SU-DHL-6 (cell line): ENCODE measurements around the gene DOCK6.

ENCODE experiments used
- H2AFZ ChIP-seq: fragments of 200-600 bp; sonication (generic); 2 replicates; pipeline ENCODE4 v1.6.1; 2014; ENCODE audit warnings: low read depth, mild to moderate bottlenecking, moderate library complexity, mixed read lengths, antibody characterized with exemption, low read length; ENCODE audit not compliant: severe bottlenecking
- H3F3A ChIP-seq: fragments of 200-600 bp; shearing (Covaris generic); 2 replicates; pipeline ENCODE4 v1.6.0; 2016; ENCODE audit warnings: antibody characterized with exemption, mild to moderate bottlenecking; ENCODE audit not compliant: insufficient read depth
- H3K27ac ChIP-seq: fragments of 200-600 bp; sonication (generic); 2 replicates; pipeline ENCODE4 v1.5.1; 2016; ENCODE audit warnings: low read depth, mild to moderate bottlenecking, low read length, moderate library complexity, mixed read lengths
- H3K27me3 ChIP-seq: fragments of 200-600 bp; sonication (generic), shearing (Covaris generic); 2 replicates; pipeline ENCODE4 v1.6.0; 2014; ENCODE audit warnings: mild to moderate bottlenecking, low read length
- H3K36me3 ChIP-seq: fragments of 200-600 bp; sonication (generic); 2 replicates; pipeline ENCODE4 v1.6.1; 2014; ENCODE audit warnings: mild to moderate bottlenecking, low read length, mixed read lengths
- H3K4me2 ChIP-seq: fragments of 300-600, 200-600 bp; shearing (Covaris generic), sonication (generic); 2 replicates; pipeline ENCODE4 v1.6.0; 2014; ENCODE audit warnings: low read length, low read depth, mild to moderate bottlenecking; ENCODE audit not compliant: poor library complexity, severe bottlenecking
- H3K4me3 ChIP-seq: fragments of 200-600 bp; sonication (generic); 2 replicates; pipeline ENCODE4 v1.5.1; 2014; ENCODE audit warnings: antibody characterized with exemption, low read length, mild to moderate bottlenecking, mixed read lengths; ENCODE audit not compliant: insufficient read depth, poor library complexity, severe bottlenecking
- H3K79me2 ChIP-seq: fragments of 200-600 bp; sonication (generic); 2 replicates; pipeline ENCODE4 v1.6.1; 2014; ENCODE audit warnings: mild to moderate bottlenecking, low read length, moderate library complexity; ENCODE audit not compliant: insufficient read depth
- H3K9ac ChIP-seq: fragments of 200-600 bp; sonication (generic); 2 replicates; pipeline ENCODE4 v1.7.0; 2014; ENCODE audit warnings: mild to moderate bottlenecking, low read length
- H3K9me2 ChIP-seq: fragments of 200-600 bp; sonication (generic); replicated peaks from 2 replicates; pipeline ENCODE4 v1.6.1; 2014; ENCODE audit warnings: low read length; ENCODE audit not compliant: insufficient read depth
- H3K9me3 ChIP-seq: fragments of 200-600 bp; sonication (generic); 2 replicates; pipeline ENCODE4 v1.6.1; 2014; ENCODE audit warnings: low read length, mixed read lengths; ENCODE audit not compliant: insufficient read depth
- H4K20me1 ChIP-seq: fragments of 200-600 bp; sonication (generic); 2 replicates; pipeline ENCODE4 v1.6.1; 2014; ENCODE audit warnings: low read depth, mild to moderate bottlenecking, antibody characterized with exemption, low read length, moderate library complexity, mixed read lengths
- EZH2phosphoT487 ChIP-seq: fragments of 200-600 bp; sonication (generic), shearing (Covaris generic); conservative IDR thresholded peaks from 2 replicates; pipeline ENCODE4 v1.6.1; 2018; ENCODE audit warnings: mild to moderate bottlenecking, antibody characterized with exemption, low read length, moderate library complexity, mixed read lengths
- TF ChIP-seq, protein P1 (sequence below): fragments of 200-600 bp; sonication (generic); IDR thresholded peaks from one replicate; pipeline ENCODE4 v1.5.1; 2017; ENCODE audit warnings: antibody characterized with exemption, mild to moderate bottlenecking, low read length, moderate library complexity; ENCODE audit not compliant: insufficient read depth, poor library complexity, severe bottlenecking

DOCK6 gene

DNA sequence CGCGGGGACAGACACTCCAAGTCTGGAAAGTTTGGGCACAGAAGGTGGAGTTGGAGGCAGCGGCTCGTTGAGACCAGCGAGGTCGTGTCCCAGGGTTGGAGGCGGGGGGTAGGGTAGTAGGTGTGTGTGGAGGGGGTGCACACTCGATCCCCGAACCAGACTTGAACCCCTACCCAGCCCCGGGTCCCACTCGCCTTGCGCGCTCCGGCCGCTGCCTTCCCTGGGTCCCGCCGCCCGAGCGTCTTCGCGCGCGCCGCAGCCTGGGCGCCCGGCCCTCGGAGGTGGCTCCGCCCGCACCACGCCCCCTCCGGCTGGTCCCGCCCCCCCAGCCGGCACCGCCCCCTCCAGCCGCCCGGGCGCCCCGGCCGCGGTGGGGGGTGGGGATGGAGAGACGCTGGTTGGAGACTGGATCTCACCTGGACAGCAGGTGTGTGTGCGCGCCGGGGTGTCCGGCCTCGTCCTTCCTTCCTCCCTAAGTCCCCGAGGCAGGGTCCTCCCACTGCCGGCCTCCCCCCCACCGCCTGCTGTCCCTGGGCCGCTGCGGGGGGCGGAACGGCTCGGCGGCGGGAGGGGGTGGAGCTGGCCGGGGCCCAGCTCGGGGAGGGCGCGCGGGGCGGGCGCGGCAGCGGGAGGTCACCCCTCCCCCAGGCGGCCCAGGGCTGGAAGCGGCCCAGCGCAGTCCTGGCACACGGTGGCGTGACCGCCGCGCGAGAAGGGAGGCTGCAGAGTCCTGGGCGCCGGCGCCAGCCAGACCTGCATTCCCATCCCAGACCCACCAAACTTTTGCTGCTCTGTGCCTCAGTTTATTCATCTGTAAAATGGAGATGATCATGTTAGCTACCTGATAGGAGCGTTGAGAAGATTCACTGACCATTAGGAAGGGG, 64.8 kb downstream of the DOCK6 start, which contains the start of gene KANK2:
KANK2 (minus strand) TSS at position 255 of the 884 bp plus-strand sequence. CDS start 3,034 bp downstream, outside the sequence.
- peak within 1 kb of the TSS; percentile 44; the same call in 1 of the 2 replicates for H3K27ac ChIP-seq

DNA sequence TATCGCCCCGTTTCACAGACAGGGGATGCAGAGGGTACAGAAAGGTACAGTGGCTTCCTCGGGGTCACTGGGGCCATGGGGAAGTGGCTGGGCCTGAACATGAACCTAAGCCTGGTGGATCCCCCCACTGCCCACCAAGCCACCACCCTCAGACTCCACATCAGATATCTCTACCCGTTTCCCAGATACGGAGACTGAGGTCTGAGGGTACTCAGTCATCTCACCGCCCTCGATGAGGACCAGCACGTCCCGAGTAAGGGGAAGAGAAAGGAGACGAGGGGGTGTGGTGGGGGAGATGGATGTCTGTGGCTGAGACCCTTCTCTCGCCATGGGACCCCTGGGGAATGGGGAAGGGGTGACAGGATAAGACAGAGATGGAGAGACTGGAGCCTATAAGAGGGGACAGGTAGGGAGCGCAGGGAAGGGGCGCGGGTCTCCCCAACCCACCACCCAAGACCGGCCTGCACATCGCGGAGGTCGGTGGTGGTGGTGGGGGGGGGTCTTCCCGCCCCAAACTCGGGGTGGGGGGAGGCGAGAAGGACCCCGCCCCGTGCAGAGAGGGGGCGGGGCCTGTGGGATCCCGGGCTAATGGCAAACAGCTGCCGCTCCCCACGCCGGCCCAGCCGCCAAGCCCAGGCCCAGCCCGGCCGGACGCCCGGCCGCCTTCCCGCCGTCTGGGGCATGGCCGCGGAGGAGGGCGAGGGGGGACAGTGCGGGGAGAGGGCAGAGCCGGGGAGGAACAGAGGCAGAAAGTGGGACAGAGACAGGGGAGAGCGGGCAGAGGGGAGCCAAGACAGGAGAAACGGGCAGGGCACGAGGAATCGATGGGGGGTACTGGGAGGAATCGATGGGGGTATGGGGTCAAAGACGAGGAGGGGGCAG, 65.7 kb downstream of the DOCK6 start:
- no peak overlapping the region for H2AFZ ChIP-seq
- H3K4me3 ChIP-seq, result peak overlapping the region; percentile 76
- no peaks in the 10 kb centered on the region for H3K27me3 ChIP-seq
- peak overlapping the region; percentile 77 for H3K9ac ChIP-seq
- H3K9me2 ChIP-seq, result no peaks in the 10 kb centered on the region
- H3F3A ChIP-seq, result 0 out of 2 replicates have a peak, but pooled peaks cover 5% of the 10 kb centered on the region
- H4K20me1 ChIP-seq, result no peaks in the 10 kb centered on the region
- H3K27ac ChIP-seq, result peak overlapping the region; percentile 44; the same call in 1 of the 2 replicates
- H3K36me3 ChIP-seq, result no peaks in the 10 kb centered on the region
- H3K9me3 ChIP-seq, result no peaks in the 10 kb centered on the region
- H3K79me2 ChIP-seq, result no peaks in the 10 kb centered on the region
- no peak for TF ChIP-seq EZH2phosphoT487
- TF ChIP-seq, protein P1, sequence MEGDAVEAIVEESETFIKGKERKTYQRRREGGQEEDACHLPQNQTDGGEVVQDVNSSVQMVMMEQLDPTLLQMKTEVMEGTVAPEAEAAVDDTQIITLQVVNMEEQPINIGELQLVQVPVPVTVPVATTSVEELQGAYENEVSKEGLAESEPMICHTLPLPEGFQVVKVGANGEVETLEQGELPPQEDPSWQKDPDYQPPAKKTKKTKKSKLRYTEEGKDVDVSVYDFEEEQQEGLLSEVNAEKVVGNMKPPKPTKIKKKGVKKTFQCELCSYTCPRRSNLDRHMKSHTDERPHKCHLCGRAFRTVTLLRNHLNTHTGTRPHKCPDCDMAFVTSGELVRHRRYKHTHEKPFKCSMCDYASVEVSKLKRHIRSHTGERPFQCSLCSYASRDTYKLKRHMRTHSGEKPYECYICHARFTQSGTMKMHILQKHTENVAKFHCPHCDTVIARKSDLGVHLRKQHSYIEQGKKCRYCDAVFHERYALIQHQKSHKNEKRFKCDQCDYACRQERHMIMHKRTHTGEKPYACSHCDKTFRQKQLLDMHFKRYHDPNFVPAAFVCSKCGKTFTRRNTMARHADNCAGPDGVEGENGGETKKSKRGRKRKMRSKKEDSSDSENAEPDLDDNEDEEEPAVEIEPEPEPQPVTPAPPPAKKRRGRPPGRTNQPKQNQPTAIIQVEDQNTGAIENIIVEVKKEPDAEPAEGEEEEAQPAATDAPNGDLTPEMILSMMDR, result no peak
- H3K4me2 ChIP-seq, result peak overlapping the region; percentile 75

More for the DNA sequence above, 64.8 kb downstream of the DOCK6 start, which contains the start of gene KANK2:
- H3K79me2 ChIP-seq, result no peaks in the 10 kb centered on the region
- H3K9me2 ChIP-seq, result no peaks in the 10 kb centered on the region
- no peaks in the 10 kb centered on the region for H3K9me3 ChIP-seq
- H3F3A ChIP-seq, result 0 out of 2 replicates have a peak, but pooled peaks cover 4% of the 10 kb centered on the region
- no peaks in the 10 kb centered on the region for H4K20me1 ChIP-seq
- H3K4me2 ChIP-seq, result peak within 1 kb of the TSS; percentile 75
- peak within 1 kb of the TSS; percentile 90 for H2AFZ ChIP-seq
- peak within 1 kb of the TSS; percentile 76 for H3K4me3 ChIP-seq
- H3K27me3 ChIP-seq, result no peaks in the 10 kb centered on the region
- no peaks in the 10 kb centered on the region for H3K36me3 ChIP-seq
- peak within 1 kb of the TSS; percentile 77 for H3K9ac ChIP-seq
- TF ChIP-seq, protein P1, result no peak
- no peak for TF ChIP-seq EZH2phosphoT487

DNA sequence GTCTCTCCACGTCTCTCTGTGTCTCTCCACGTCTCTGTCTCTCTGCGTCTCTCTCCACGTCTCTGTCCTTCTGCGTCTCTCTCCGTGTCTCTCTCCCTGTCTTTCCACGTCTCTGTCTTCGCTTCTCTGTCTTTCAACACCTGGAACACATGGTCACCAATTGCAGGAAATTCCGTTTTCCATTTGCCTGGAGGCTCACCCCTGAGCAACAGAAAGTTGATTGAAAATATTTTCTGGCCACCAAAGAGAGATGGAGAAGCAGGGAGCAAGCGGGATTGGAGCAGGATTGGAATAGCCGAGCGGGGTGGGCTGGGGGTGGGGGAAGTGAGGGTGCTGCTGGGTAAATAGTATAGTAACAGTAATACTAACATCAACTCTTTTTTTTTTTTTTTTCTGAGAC, 66.6 kb downstream of the DOCK6 start:
- H3K27ac ChIP-seq, result peak overlapping the region; percentile 47; the same call in 1 of the 2 replicates

More for the DNA sequence above, 66.6 kb downstream of the DOCK6 start:
- Histone ChIP-seq H3F3A (0 out of 2 replicates have a peak, but pooled peaks cover 8% of the 10 kb centered on the region), H3K9me3 (no peaks in the 10 kb centered on the region), H3K27me3 (no peaks in the 10 kb centered on the region), H3K9me2 (no peaks in the 10 kb centered on the region), H3K9ac (peak overlapping the region; percentile 15; the same call in 1 of the 2 replicates), H3K4me3 (no peak overlapping the region), H2AFZ (no peak overlapping the region), H3K4me2 (peak overlapping the region; percentile 52), H4K20me1 (no peaks in the 10 kb centered on the region), H3K79me2 (no peaks in the 10 kb centered on the region), H3K36me3 (no peaks in the 10 kb centered on the region)
- TF ChIP-seq, protein P1, result no peak
- no peak for TF ChIP-seq EZH2phosphoT487
